ENCODE data around the gene ABHD17A.

Gene ABHD17A

DNA sequence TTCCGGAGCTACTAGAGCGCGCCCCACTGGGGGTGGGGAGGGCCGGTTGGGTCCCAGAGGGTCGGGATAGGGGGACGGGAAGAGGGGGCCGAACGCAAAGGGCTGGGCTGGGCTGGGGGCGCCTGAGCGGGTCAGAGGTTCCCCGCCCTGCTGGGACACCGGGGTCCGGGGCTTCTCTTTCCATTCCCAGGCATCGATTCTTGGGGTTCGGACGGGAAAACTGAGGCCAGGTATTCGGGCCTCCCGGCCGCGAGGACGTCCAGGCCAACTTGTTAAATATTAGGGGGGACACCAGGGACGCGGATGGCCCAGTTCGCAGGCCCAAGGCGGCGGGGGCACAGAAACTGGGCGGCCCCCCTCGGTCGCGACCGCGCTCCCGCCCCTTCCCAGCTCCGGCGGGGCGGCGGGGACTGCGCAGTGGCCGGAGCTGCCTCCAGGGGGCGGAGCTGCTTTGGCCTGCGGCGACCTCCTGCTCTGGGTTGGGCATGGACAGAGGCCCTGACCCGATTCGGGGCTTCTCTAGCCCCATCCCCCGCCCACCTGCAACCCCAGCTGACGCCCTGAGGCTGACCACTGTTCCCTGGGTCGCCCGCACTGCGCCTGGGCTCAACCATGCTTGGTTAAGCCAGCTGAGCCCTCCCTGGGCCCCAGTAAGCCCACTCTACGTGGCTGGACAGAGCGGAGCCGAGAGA, 20.7 kb downstream of the ABHD17A start:
- peak; percentile 78 for DNase-seq (ENCODE audit: low spot score)

DNA sequence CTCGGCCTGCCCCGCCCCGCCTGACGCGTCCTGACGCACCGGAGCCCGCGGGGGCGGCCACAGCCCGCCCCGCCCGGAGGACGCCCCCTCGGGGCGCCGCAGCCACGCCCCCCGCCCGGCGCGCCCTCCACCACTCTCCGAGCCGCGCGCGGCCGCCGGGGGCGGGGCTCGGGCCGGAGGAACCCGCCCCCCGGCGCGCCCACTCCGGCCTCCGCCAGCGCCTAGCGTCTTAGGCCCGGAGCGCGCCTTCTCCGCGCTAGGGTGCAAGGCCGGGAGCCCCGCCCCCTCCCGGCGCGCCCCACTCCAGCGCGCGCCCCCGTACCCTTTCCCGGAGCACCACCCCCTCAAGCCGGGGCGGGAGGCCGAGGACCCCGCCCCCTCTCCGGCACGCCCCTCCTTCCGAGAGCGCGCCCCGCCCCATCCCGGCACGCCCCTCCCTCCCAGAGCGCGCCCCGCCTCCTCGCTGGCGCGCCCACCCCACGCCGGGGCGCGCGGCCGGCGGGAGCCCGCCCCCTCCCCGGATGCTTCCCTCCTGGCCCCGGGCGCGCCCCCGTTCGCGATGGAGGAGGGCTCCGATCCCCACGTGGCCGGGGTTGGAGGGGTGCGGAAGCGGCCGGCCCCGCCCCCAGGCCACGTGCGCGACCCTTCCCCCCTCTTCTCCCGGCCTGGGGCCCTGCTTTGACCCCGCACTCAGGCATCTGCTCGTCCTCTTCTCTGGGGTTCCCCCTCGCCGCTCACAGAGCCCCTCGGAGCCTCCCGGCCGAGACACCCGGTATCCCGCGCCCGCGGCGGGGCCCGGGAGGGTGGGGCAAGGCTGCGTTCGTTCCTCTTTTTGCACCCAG, 21.4 kb downstream of the ABHD17A start:
- peak; percentile 91 for DNase-seq (ENCODE audit: low spot score)

DNA sequence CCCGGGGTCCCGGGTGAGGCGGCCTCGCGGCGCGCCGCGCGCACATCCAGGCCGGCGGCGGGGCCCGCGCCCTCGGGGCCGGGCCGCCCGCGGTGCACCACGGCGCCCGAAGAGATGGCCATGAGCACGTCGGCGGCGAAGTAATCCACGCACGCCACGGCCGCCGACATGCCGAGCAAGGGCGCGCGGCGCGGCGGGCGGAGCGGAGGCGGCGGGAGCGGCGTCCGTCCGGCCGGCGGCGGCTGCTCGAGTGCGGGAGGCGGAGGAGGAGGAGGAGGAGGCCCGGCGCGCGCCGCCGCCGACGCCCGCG, 22.0 kb downstream of the ABHD17A start, which contains the start of gene KLF16:
Gene KLF16, minus strand, starts transcription at position 252 of the 310 bp plus-strand sequence. Its CDS starts 82 bp downstream, at position 170.
- DNase-seq (ENCODE audit: low spot score): no peak

DNA sequence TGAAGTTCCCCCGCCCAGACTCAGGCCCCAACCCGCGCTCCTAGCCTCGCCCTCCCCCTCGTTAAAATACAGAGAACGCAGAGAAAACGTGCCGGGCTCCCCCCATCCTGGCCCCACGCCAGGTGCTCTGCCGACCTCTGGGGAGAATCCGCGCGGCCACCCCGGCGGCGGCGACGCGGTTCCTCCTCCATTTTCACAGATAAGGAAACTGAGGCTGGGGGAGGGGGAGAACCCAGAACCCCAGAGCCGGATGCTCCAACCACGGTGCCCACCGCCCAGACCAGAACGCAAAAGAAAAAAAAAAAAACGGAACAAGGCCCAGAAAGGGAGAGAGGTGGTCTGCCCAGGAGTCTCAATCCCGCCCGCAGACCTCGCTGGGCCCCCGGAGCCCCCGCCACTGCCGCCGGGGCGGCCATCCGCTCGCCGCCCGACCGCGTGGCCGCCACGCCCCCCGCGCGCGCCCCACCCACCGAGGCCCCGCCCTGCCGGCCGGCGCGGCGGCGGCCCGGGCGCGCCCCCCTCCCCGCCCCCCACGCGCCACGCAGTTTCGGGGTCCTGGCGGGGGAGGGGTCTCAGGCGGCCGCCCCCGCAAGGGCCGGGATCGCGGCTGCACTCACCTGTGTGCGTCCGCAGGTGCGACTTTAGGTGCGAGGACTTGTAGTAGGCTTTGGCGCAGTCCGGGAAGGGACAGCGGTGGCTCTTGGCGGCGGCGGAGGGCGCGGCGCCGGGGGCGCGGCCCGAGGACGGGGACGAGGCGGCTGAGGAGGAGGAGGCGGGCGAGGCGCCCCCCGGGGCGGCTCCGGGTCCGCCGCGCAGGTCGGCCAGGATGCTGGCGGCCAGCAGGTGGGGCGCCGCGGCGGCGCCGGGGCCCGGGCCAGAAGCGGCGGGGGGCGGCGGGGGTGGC, 22.6 kb downstream of the ABHD17A start:
- no peak for DNase-seq (ENCODE audit: low spot score)

DNA sequence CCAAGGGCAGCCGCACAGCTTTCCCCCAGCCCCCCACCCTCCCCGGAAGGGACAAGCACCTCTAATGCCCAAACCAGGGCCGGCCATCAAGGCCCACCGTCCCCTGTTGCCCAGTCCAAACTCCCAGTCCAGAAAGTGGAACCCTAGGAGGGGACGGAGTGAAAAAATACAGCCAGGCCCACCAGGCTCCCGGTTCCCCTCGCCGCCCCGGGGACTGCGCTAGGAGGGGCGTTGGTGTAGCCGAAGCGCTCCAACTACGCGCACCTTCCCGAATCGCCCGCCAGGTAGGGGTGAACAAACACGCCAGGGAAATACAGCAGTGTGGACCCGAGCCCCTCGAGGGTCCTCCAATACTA, 23.2 kb downstream of the ABHD17A start:
- DNase-seq (ENCODE audit: low spot score): no peak

DNA sequence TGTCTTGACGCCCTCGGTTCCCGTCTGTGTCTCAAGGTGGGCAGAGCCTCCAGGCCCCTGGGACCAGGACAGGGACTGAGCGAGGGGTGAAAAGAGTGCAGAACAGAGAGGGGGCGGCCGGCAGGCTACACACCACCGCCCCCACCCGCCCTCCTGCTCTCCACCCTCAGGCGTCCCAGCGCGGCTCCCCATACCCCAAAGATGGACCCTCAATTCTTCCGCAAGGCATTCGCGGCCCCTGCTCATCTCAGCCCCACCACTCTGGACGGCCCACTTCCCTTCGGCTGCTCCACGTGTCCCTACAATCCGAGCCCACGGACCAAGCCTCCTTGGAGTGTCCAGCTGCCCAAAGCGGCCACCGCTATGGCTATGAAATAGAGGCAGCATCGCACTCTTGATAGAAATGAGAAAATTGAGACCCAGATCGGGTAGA, 23.7 kb downstream of the ABHD17A start:
- DNase-seq (ENCODE audit: low spot score): no peak

DNA sequence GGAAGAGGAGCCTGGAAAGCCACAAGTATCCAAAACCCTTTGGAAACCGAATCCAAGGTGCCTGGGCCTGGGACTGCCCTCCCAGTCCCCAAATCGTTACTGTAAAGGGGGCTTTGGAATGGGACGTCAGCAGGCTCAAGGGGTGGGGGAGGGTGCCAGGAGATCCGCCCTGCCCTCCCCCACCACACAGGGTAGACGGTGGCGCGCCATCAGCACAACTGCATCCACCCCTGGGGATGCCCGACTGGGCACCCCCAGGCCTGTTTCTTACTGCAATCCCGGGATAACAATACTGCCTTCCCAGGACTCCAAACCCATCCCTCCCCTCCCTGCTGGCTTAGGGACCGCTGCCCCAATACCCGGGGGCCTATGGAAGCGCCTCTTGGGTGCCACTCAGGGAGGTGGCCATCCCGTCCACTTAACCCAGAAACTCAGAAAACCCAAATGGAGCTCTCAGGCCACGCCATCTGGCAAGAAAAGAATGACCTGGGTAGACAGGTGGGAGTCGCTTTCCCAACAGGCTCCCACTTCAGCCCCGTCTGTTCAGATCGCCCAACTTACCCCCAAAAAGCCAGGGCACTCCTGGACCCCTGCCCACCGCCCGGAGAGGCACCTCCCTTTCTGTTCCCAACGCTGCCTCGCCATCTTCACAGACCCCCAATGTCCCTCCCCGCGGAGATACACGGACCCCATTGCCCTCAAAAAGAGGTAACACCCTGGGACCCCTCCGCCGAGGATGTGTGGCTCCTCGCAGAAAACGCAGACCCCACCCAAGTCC, 24.3 kb downstream of the ABHD17A start:
- DNase-seq (ENCODE audit: low spot score): no peak

DNA sequence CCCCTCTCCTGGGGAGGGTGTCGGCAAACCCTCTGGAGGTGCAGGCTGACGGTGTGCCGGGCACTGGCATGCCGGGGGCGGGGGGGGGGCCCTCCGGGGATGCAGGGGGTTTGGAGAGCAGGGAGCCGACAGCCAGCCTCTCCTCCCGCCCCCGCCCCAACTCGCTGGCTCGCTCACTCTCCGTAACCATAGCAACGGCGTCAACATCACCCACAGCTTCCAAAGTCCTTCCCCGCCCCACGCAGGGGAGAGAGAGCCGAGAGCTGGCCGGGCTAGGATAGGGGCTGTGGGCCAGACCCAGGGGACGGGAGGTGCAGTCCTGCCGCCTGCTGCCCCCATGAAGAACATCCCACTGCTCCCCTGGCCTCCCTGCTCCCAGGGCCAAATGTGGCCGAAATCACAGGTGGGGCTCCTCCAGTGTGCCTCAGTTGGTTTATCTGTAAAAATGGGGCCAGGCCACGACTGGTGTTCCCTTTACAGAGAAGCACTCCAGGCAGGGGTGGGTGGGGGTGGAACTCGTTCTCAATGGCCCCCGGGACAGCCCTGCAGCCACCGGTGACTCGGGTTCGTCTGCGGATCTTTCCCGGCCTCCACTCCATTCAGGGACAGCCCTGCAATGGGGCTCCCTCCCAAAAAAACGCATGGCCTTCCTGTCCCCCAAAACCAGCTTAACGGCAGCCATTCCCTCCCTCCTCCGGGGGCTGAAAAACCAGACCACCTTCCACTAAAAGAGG, 25.1 kb downstream of the ABHD17A start:
- DNase-seq (ENCODE audit: low spot score): peak; percentile 69

DNA sequence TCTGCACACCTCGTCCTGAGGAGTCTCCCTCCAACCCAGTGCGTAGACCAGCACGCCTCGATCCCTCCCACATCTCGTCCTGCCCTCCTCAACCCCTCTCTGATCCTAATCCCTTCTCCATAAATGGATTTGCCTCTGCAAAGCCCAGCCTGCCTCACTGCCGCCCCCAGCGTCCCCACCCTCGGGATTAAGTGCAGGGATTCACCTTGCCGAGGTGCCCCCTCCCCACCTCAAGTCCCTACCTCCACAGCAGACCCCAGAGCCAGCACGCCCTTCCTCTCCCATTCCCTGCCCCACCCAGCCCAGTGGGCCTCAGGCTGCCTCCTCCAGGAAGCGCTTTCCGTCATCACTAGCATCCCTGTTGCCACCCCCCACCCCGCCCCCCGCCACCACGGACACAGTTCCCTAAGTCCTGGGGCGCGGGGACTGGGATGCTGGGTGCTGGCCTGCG, 25.9 kb downstream of the ABHD17A start:
- DNase-seq (ENCODE audit: low spot score): no peak

DNA sequence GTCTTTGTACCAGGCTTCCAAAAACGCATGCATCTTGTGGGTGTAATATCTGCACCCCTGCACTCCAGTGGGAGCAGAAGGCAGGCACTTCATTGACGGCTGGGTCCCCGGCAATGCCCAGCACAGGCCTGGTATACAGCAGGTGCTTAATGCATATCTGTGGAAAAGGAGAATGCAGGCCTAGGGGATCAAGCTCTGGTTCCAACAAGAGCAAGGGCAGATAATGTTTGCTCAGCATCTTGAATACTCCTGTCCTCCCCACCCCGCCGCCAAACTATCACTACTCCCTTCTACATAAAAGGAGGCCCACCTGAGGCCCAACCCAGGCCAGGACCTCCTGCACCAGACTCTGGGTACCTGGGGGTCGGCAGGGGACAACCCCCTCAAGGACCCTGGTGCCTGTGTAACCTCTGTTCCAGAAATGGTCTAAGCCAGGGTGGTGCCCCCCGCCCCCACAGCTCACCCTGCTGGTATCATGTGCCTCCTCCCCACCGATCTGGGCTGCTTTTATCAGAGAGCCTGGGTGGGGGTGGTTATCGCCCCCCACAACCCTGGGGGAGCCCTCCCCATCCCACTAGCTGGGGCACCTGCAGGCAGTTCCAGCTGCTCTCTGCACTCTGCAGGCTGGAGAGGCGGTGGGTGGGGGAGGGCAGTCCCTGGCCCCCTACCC, 26.7 kb downstream of the ABHD17A start:
- DNase-seq (ENCODE audit: low spot score): no peak

DNA sequence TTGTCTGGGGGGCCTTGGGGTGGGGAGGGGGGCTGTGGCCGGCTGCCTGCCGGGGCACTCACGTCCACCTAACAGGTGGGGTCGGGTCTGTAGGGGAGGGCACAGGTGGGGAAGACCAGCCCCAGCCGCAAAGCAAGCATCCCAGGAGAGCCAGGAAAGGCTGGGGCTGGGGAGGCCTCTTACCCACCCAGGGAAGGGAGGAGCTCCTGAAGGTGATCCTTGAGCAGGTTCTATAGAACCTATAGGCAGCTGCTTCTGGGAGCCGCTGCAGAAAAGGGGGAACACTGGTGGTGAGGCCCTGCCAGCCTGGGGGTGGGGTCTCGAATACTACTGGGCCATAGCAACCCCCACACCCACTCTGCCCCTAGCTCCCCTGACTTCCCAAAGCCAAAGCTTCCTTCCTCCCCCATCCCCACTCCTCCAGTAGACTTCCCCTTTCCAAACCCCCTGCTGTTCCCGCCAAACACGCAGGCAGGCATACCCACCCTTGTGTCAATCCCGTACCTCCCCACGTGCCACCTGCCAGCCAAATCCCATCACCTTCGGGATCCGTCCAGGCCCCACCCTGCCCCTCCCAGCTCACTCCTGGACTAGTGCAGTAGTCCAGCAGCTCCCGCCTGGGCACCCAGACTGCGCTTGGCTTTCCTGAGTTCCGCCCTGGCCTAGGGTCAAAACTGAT, 27.5 kb downstream of the ABHD17A start:
- DNase-seq (ENCODE audit: low spot score): no peak

DNA sequence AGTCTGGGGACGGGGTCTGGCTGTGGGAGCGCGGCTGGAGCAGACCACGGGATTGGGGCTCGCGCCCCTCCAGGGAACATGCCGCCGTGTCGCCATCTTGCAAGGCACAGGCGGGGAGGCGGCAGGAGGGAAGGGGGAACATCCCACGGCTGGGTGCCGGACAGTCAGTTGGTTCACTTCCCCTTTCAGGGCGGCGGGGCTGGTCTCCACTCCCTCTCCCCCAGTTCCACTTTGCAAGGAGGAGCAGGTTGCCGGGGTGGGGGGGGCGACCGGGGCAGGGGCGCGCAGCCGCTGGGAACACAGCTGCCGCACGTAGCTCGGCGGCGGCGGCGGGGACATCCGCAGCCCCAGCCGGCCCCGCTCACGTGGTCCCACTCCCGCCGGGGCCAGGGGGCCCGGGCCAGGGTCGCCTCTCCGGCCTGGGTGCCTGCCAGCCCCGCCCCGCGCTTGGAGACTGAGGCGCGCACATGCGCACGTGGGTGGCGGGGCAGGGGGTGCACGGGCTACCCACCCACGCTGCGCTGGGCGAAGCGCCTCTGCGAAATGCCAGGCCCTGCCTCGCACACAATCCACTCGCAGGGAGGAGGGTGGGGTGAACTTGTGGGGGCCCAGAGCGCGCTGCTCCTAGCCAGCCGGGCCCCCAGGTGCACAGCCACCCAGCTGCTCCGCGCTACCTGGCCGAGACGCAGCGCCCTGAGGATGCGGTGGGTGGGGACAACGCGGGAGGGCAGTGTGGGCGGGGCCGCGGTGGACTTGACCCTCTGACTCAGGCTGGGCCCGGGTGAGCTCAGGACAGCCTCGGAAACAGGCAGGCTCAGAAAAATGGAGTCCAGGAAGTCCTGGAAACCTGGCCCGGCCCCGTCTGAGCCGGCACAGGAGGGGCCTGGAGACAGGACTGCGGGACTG, 28.3 kb downstream of the ABHD17A start:
- DNase-seq (ENCODE audit: low spot score): peak; percentile 73

DNA sequence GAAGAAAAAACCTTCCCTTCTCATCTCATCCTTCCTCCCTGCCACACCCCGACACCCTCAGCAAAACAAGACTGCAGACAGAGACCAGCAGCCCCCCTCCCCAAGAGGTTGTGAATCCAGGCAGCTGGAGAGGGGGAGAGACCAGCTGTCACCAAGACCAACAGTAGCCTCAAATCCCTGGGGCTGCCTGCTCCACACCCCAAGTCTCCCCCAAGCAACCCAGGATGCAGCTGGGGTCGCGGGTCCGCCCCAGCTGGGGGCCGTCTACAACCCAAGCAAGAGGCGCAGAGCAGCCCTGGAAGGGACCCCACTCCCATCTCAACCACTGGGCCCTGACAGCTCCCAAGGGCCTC, 29.0 kb downstream of the ABHD17A start:
- no peak for DNase-seq (ENCODE audit: low spot score)

DNA sequence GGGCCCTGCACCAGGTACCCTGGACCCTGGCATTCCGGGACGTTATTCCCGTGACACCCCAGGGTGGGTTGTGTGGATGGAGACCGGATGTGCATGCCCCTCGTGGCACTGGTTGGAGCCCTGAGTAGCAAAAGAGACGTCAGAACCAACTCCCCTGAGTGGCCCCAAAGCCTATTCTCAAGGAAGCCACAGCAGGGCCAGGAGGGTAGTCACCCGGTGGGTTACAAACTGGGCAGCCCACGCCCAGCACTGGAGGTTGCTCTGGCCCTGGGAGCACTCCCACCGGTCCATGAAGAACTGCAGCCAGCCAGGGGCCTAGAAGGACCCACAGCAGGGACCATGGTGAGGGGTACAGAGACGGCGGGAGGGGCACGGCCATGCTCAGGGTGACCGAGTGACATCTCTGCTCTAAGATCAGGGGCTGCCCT, 29.5 kb downstream of the ABHD17A start:
- no peak for DNase-seq (ENCODE audit: low spot score)

DNA sequence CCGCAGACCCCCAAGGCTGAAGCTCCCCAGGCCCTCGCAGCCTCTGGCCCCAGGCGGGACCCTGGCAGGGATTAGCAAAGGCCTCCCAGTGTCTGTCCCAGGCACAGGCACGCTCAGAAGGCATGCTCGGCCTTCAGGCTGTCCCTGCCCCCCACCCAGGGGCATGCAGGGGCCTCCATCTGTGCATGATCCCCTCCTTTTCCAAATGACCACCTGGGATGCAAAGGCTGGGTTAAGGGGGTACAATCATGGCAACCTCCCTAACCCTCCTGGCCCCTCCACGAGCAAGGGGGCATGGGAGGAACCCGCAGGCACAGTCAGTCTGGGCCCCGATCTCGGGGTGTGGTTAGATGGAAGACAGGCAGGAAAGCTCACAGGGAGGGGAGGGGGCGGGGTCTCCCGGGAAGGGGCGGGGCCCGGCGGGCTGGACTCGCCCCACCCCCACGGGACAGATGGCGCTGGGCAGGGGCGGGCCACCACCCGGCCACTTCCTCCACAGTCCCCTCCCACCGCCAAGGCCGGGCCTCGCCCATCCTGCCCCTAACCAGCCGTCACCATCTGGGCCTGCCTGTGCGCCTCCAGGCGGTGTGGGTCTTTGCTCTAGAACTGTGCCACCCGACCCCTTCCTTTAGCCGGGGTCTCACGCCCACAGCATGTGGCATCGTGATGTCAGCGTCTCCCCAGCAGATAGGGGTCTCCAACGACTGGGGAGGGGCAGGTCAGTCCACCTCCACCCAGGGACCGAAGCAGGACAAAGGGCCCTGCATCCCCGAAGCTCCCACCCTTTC, 30.1 kb downstream of the ABHD17A start:
- no peak for DNase-seq (ENCODE audit: low spot score)

DNA sequence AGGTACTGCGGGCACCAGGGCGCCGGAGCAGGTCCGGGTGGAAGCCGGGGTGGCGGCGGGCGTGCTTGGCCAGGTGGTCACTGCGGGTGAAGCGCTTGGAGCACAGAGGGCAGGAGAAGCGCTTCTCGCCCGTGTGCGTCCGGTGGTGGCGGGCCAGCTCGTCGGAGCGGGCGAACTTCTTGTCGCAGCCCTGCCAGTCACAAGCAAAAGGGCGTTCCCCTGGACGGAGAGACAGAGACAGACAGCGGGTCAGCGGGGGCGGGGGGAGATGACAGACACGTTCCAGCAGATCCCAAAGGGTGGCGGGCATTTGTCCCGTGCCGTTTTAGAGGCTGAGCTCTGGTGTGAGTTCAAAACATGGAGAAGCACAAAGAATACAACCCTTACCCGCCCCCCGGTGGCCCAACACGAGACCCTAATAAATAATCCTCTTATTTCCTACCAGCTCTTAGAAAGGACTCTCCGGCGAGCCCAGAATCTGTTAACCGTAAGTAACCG, 30.7 kb downstream of the ABHD17A start:
- DNase-seq (ENCODE audit: low spot score): no peak

DNA sequence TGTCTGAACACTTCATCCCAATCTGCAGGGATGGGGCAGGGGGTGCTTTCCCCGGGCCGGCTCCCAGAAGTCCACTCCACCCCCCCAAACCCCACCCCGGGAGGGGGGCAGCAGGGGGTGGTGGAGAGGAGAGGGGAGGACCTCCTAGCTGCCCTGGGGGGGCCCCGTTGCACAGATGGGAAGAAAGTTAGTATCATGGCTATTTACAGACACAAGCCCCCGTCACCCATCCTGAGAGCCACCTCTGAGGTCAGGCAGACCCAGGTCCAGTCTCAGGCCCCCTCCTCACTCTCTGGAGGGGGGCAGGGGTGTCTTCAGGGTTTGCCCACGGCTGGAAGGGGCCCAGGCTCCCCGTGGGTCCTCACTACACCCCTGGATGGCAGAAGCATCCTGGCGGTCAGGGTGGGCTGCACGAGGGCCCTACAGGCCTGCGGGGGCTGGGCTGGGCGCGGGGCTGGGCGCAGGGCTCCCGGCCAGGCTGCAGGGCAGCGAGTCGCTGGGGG, 31.2 kb downstream of the ABHD17A start:
- DNase-seq (ENCODE audit: low spot score): no peak
